NCI-H748 treated with DMSO at 0.1 percent for 48 hours (cell line): ENCODE results near the gene ELL2.

Experiments
- DNase-seq: peaks from one replicate; lab custom pipeline; 2025; lab: John Stamatoyannopoulos, UW

The ELL2 gene

GRCh38 chr5:95961617-95962474 lies at the start of gene ELL2:
Gene ELL2 (minus strand): TSS chr5:95961851. CDS start chr5:95961721, 130 bp downstream.
- peak; percentile 45 for DNase-seq

- no peak for DNase-seq
These were observed 47.5 kb upstream of the ELL2 start for GRCh38 chr5:96008987-96009647.

- DNase-seq = no peak
These were observed 46.8 kb upstream of the ELL2 start for GRCh38 chr5:96008487-96008886.

- no peak for DNase-seq
These were observed 45.4 kb upstream of the ELL2 start for GRCh38 chr5:96007051-96007450.

GRCh38 chr5:96006291-96006690 lies 44.6 kb upstream of the ELL2 start:
- DNase-seq = no peak

GRCh38 chr5:96004754-96005153 lies 43.1 kb upstream of the ELL2 start:
- DNase-seq = no peak

GRCh38 chr5:96004087-96004486 lies 42.4 kb upstream of the ELL2 start:
- DNase-seq = no peak

GRCh38 chr5:96001262-96001661 lies 39.6 kb upstream of the ELL2 start:
- DNase-seq = no peak

- no peak for DNase-seq
These were observed 38.7 kb upstream of the ELL2 start for GRCh38 chr5:96000308-96000707.

GRCh38 chr5:95996904-95997723 lies 35.5 kb upstream of the ELL2 start:
- no peak for DNase-seq

GRCh38 chr5:95995962-95996489 lies 34.4 kb upstream of the ELL2 start:
- DNase-seq = no peak

GRCh38 chr5:95993776-95994175 lies 32.1 kb upstream of the ELL2 start:
- DNase-seq = no peak

- no peak for DNase-seq
These were observed 31.6 kb upstream of the ELL2 start for GRCh38 chr5:95993266-95993665.

GRCh38 chr5:95989283-95990048 lies 27.8 kb upstream of the ELL2 start:
- no peak for DNase-seq

- no peak for DNase-seq
These were observed 27.2 kb upstream of the ELL2 start for GRCh38 chr5:95988877-95989276.

GRCh38 chr5:95988094-95988493 lies 26.4 kb upstream of the ELL2 start:
- DNase-seq = no peak

GRCh38 chr5:95986937-95987520 lies 25.4 kb upstream of the ELL2 start:
- DNase-seq = no peak

- DNase-seq = no peak
These were observed 24.4 kb upstream of the ELL2 start for GRCh38 chr5:95986001-95986400.

GRCh38 chr5:95985249-95985648 lies 23.6 kb upstream of the ELL2 start:
- no peak for DNase-seq

- no peak for DNase-seq
These were observed 22.8 kb upstream of the ELL2 start for GRCh38 chr5:95984287-95984938.

- no peak for DNase-seq
These were observed 21.9 kb upstream of the ELL2 start for GRCh38 chr5:95983509-95983908.
